Testis (tissue), 3 donors: ENCODE results near the gene ZMYND11. TPM values are rescaled to one million over a fixed set of nuclear protein-coding genes. Genes with fewer than 3 reads are reported as not detected.

Source experiments
- DNase-seq: peaks from one replicate; pipeline ENCODE4 v3.0.0-alpha.2; 2019
- H3K27ac ChIP-seq, 2 donors: fragments of 200-600 bp; sonication (generic); one replicate each; pipeline ENCODE4 v1.5.1; 2019
- H3K27me3 ChIP-seq: fragments of 200-600 bp; sonication (generic); one replicate; pipeline ENCODE4 v1.5.1; 2019
- H3K36me3 ChIP-seq: fragments of 200-600 bp; sonication (generic); one replicate; pipeline ENCODE4 v1.5.1; 2017; ENCODE audit warnings: low read depth; ENCODE audit errors: missing control alignments
- H3K4me1 ChIP-seq: fragments of 200-600 bp; sonication (generic); one replicate; pipeline ENCODE4 v1.5.1; 2019
- H3K4me3 ChIP-seq, 2 donors: fragments of 200-600 bp; sonication (generic); one replicate each; pipeline ENCODE4 v1.5.1; 2017 to 2019
- H3K9me3 ChIP-seq: fragments of 200-600 bp; sonication (generic); one replicate; pipeline ENCODE4 v1.5.1; 2017
- CTCF ChIP-seq, 3 experiments: fragments of 450-650 bp in 2 of 3; fragments of 200-600 bp in 1 of 3; sonication (generic) in 1 of 3; IDR thresholded peaks; one replicate each; pipeline ENCODE4 v1.5.1; 2016 to 2019; ENCODE audit warnings: antibody characterized with exemption in 3 of 3, mild to moderate bottlenecking in 2 of 3, moderate library complexity in 1 of 3
- POLR2A ChIP-seq: fragments of 450-650 bp; IDR thresholded peaks from one replicate; pipeline ENCODE4 v1.6.1; 2017; ENCODE audit warnings: antibody characterized with exemption, mild to moderate bottlenecking, moderate library complexity
- whole genome bisulfite sequencing, 2 donors: methylation state at CpG; one replicate each; pipeline ENCODE4 v1.1.5; 2018; 5-methylcytosine and 5-hydroxymethylcytosine counted together
- intact Hi-C: fragments of 100-400 bp; cut with DNase I; formaldehyde crosslinking; loops from one replicate; pipeline ENCODE4 v1.15.1; 2023; ENCODE audit warnings: low total_unique reads
- polyA plus RNA-seq: library from polyadenylated mRNA; stranded (reverse); fragments of 350-450 nt; fragmentation: Illumina TruSeq; extraction: RNeasy Lipid Tissue Mini Kit (QIAGEN cat#74804); gene quantifications from one replicate; pipeline ENCODE4 v1.2.3, GENCODE V29; 2014; ENCODE audit warnings: low read depth, low replicate concordance; ENCODE audit not compliant: insufficient read depth
- total RNA-seq, 2 donors: library from RNA; depleted of rRNA; stranded (reverse); fragments of >200 nt; gene quantifications; one replicate each; pipeline ENCODE4 v1.2.3, GENCODE V29; 2016

Gene ZMYND11
- total and polyA plus RNA-seq, 3 donors from 2014 or later = 55.8 to 66.2 (median 61.0) TPM

- H3K4me1 ChIP-seq = no peaks in the 10 kb centered on the region
- intact Hi-C loops = no loop called here
- DNase-seq = no peak
- no peaks in the 10 kb centered on the region for H3K27me3 ChIP-seq
- H3K9me3 ChIP-seq = no peaks in the 10 kb centered on the region
- H3K4me3 ChIP-seq = no peak overlapping the region
- TF ChIP-seq CTCF (IDR thresholded peaks at IDR 0.05) (no peak), POLR2A (no peak)
- no peak overlapping the region for H3K27ac ChIP-seq
- WGBS, 2 donors = 92% methylated on average over 4 of the region's 4 CpGs
- H3K36me3 ChIP-seq = no peaks in the 10 kb centered on the region
Measured at GRCh38 chr10:152915-153314, 17.7 kb downstream of the ZMYND11 start.

GRCh38 chr10:154348-154747 is 19.1 kb downstream of the ZMYND11 start:
- Histone ChIP-seq H3K9me3 (no peaks in the 10 kb centered on the region), H3K27ac (no peak overlapping the region), H3K36me3 (no peaks in the 10 kb centered on the region), H3K4me1 (no peaks in the 10 kb centered on the region), H3K27me3 (no peaks in the 10 kb centered on the region), H3K4me3 (no peak overlapping the region)
- no peak for DNase-seq
- TF ChIP-seq CTCF (IDR thresholded peaks at IDR 0.05) (no peak), POLR2A (no peak)
- intact Hi-C loops = no loop called here
- 94 to 98% methylated on average over 5 of the region's 5 CpGs for WGBS, 2 donors

GRCh38 chr10:167383-167782 is 32.1 kb downstream of the ZMYND11 start:
- H3K27ac ChIP-seq = no peak overlapping the region
- intact Hi-C loops = no loop called here
- H3K36me3 ChIP-seq = no peaks in the 10 kb centered on the region
- no peak for DNase-seq
- no peaks in the 10 kb centered on the region for H3K27me3 ChIP-seq
- TF ChIP-seq CTCF (IDR thresholded peaks at IDR 0.05) = no peak
- no peak for TF ChIP-seq POLR2A
- no peak overlapping the region for H3K4me3 ChIP-seq
- no peaks in the 10 kb centered on the region for H3K4me1 ChIP-seq
- no peaks in the 10 kb centered on the region for H3K9me3 ChIP-seq

GRCh38 chr10:173741-174140 is 38.5 kb downstream of the ZMYND11 start:
- no peaks in the 10 kb centered on the region for H3K36me3 ChIP-seq
- H3K27ac ChIP-seq = no peak overlapping the region
- H3K27me3 ChIP-seq = no peaks in the 10 kb centered on the region
- TF ChIP-seq POLR2A = no peak
- no peaks in the 10 kb centered on the region for H3K4me1 ChIP-seq
- intact Hi-C loops = no loop called here
- DNase-seq = no peak
- H3K9me3 ChIP-seq = no peaks in the 10 kb centered on the region
- WGBS, 2 donors = 86 to 87% methylated on average over 4 of the region's 4 CpGs
- H3K4me3 ChIP-seq = no peak overlapping the region

DNA sequence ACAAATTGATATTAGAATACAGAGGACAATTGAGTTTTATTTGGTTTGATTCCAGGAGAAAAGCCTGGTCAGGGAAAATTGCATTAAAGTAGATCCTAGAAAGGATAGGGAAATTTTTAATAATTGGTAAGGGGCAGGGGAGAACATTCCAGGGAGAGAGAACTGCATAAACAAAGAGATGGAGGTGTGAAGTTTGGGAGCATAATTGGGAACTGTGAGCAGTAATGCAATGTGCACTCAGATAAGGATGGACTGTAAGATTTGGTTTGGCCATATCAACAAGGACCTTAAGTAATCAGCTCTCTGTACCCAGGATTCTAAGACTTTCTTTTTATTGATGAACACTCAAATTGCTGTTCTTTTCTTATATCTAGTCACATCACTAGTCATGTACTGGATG is 41.4 kb downstream of the ZMYND11 start:
- Histone ChIP-seq H3K4me1 (no peaks in the 10 kb centered on the region), H3K36me3 (no peaks in the 10 kb centered on the region), H3K9me3 (no peaks in the 10 kb centered on the region), H3K4me3 (no peak overlapping the region), H3K27me3 (no peaks in the 10 kb centered on the region), H3K27ac (no peak overlapping the region)
- no peak for TF ChIP-seq POLR2A
- no peak for DNase-seq
- intact Hi-C loops = no loop called here

GRCh38 chr10:178208-178607 is 43.0 kb downstream of the ZMYND11 start:
- Histone ChIP-seq H3K4me3 (no peak overlapping the region), H3K36me3 (no peaks in the 10 kb centered on the region), H3K4me1 (no peaks in the 10 kb centered on the region), H3K9me3 (no peaks in the 10 kb centered on the region), H3K27me3 (no peaks in the 10 kb centered on the region), H3K27ac (no peak overlapping the region)
- DNase-seq = no peak
- intact Hi-C loops = no loop called here
- 51 to 53% methylated on average over 2 of the region's 2 CpGs for whole genome bisulfite sequencing, 2 donors
- TF ChIP-seq POLR2A = no peak
- peak in 1 of 3 experiments; percentile 6 for TF ChIP-seq CTCF (IDR thresholded peaks at IDR 0.05)
